ENCODE measurements around the gene IKZF2.

Gene IKZF2

GRCh38 chr2:213187386-213187785 lies 36.0 kb upstream of the IKZF2 start:
- no peaks in the 10 kb centered on the region for H3K4me1 ChIP-seq (ENCODE audit: control insufficient read depth in 1 of 2, insufficient read depth in 1 of 2, low read depth in 1 of 2, low read length in 1 of 2)
- no peak overlapping the region for H3K27ac ChIP-seq
- H3K9me3 ChIP-seq: no peaks in the 10 kb centered on the region
- H3K4me3 ChIP-seq (ENCODE audit: low read depth in 1 of 2, low read length in 1 of 2): no peak overlapping the region
- no peak for TF ChIP-seq CTCF (IDR thresholded peaks at IDR 0.05)
- H3K36me3 ChIP-seq: no peaks in the 10 kb centered on the region
- H3K27me3 ChIP-seq: no peaks in the 10 kb centered on the region

- no peaks in the 10 kb centered on the region for H3K36me3 ChIP-seq
- H3K4me1 ChIP-seq (ENCODE audit: control insufficient read depth in 1 of 2, insufficient read depth in 1 of 2, low read depth in 1 of 2, low read length in 1 of 2): no peaks in the 10 kb centered on the region
These were observed 33.9 kb upstream of the IKZF2 start for GRCh38 chr2:213185147-213185822.

GRCh38 chr2:213181712-213182111 lies 30.3 kb upstream of the IKZF2 start:
- no peak overlapping the region for H3K4me3 ChIP-seq (ENCODE audit: low read depth in 1 of 2, low read length in 1 of 2)
- no peak overlapping the region for H3K27ac ChIP-seq
- no peaks in the 10 kb centered on the region for H3K9me3 ChIP-seq
- no peak for TF ChIP-seq CTCF (IDR thresholded peaks at IDR 0.05)
- H3K4me1 ChIP-seq (ENCODE audit: control insufficient read depth in 1 of 2, insufficient read depth in 1 of 2, low read depth in 1 of 2, low read length in 1 of 2): no peaks in the 10 kb centered on the region
- no peaks in the 10 kb centered on the region for H3K36me3 ChIP-seq
- H3K27me3 ChIP-seq: no peaks in the 10 kb centered on the region

More at GRCh38 chr2:213185147-213185822, 33.9 kb upstream of the IKZF2 start:
- no peak overlapping the region for H3K27ac ChIP-seq
- no peak for TF ChIP-seq CTCF (IDR thresholded peaks at IDR 0.05)
- H3K4me3 ChIP-seq (ENCODE audit: low read depth in 1 of 2, low read length in 1 of 2): no peak overlapping the region
- H3K27me3 ChIP-seq: no peaks in the 10 kb centered on the region
- H3K9me3 ChIP-seq: no peaks in the 10 kb centered on the region

- no peaks in the 10 kb centered on the region for H3K27me3 ChIP-seq
- H3K27ac ChIP-seq: no peak overlapping the region
- H3K36me3 ChIP-seq: no peaks in the 10 kb centered on the region
These were observed 26.3 kb upstream of the IKZF2 start for GRCh38 chr2:213177679-213178078.

GRCh38 chr2:213175673-213176247 lies 24.3 kb upstream of the IKZF2 start:
- Histone ChIP-seq H3K4me3 (ENCODE audit: low read depth in 1 of 2, low read length in 1 of 2) (no peak overlapping the region), H3K27me3 (no peaks in the 10 kb centered on the region), H3K9me3 (no peaks in the 10 kb centered on the region), H3K27ac (no peak overlapping the region), H3K36me3 (no peaks in the 10 kb centered on the region), H3K4me1 (ENCODE audit: control insufficient read depth in 1 of 2, insufficient read depth in 1 of 2, low read depth in 1 of 2, low read length in 1 of 2) (no peaks in the 10 kb centered on the region)
- no peak for TF ChIP-seq CTCF (IDR thresholded peaks at IDR 0.05)

More at GRCh38 chr2:213177679-213178078, 26.3 kb upstream of the IKZF2 start:
- Histone ChIP-seq H3K4me1 (ENCODE audit: control insufficient read depth in 1 of 2, insufficient read depth in 1 of 2, low read depth in 1 of 2, low read length in 1 of 2) (no peaks in the 10 kb centered on the region), H3K4me3 (ENCODE audit: low read depth in 1 of 2, low read length in 1 of 2) (no peak overlapping the region), H3K9me3 (no peaks in the 10 kb centered on the region)
- no peak for TF ChIP-seq CTCF (IDR thresholded peaks at IDR 0.05)
